HL-60 (cell line): ENCODE results near the gene S100A13.

Experiments used
- CTCF ChIP-seq: IDR thresholded peaks from one replicate; pipeline ENCODE4 v1.5.1; 2011; ENCODE audit warnings: low read length, control low read depth, inconsistent platforms; ENCODE audit not compliant: insufficient read depth
- GABPA ChIP-seq: IDR thresholded peaks from 2 replicates; pipeline ENCODE4 v1.6.1; 2012; ENCODE audit warnings: low read depth
- POLR2AphosphoS5 ChIP-seq: IDR thresholded peaks from 2 replicates; pipeline ENCODE4 v1.6.1; 2012; ENCODE audit warnings: low read depth
- REST ChIP-seq: IDR thresholded peaks from 2 replicates; pipeline ENCODE4 v1.6.1; 2012; ENCODE audit warnings: low read depth; ENCODE audit not compliant: insufficient replicate concordance
- SPI1 ChIP-seq: IDR thresholded peaks from 2 replicates; pipeline ENCODE4 v1.6.1; 2012; ENCODE audit warnings: low read depth, mild to moderate bottlenecking, borderline replicate concordance

- TF ChIP-seq REST, result no peak
- TF ChIP-seq CTCF, result no peak
- TF ChIP-seq POLR2AphosphoS5, result no peak
- TF ChIP-seq GABPA, result no peak
- TF ChIP-seq SPI1, result no peak
Observed at GRCh38 chr1:153615406-153615805, 11.9 kb downstream of the S100A13 start.
